PC-3 (cell line): ENCODE measurements around the gene CLDN15. TPM values are rescaled to one million over a fixed set of nuclear protein-coding genes. Genes with fewer than 3 reads are reported as not detected.

ENCODE experiments used
- ATAC-seq: fragments of 200-7000 bp; cut with Tn5 transposase; 2 replicates; pipeline ENCODE4 v1.9.1; 2020; ENCODE audit warnings: mild to moderate bottlenecking, moderate library complexity
- BruUV-seq: library from RNA; stranded (reverse); fragments of 400-500 nt; replicated peaks from 2 replicates; lab custom pipeline; 2021; lab: Mats Ljungman, UMichigan
- CTCF ChIA-PET: fragments of 300-600 bp; sonication (Branson Sonifier 250); formaldehyde crosslinking; loops from one replicate; lab custom pipeline; 2022; ENCODE audit warnings: antibody characterized with exemption; lab: Charles Lee
- POLR2A ChIA-PET: fragments of 300-600 bp; sonication (Branson Sonifier 250); formaldehyde crosslinking; loops from one replicate; lab custom pipeline; 2022; ENCODE audit warnings: antibody characterized with exemption; ENCODE audit not compliant: unreplicated experiment; lab: Charles Lee
- DNase-seq: peaks from one replicate; pipeline ENCODE4 v3.0.0-alpha.2; 2015
- H2AFZ ChIP-seq: fragments of 300-600 bp; sonication (generic); 2 replicates; pipeline ENCODE4 v1.6.0; 2016; ENCODE audit warnings: antibody characterized with exemption, low read length
- H3F3A ChIP-seq: fragments of 300-600 bp; sonication (generic); one replicate; pipeline ENCODE4 v1.6.0; 2017; ENCODE audit warnings: antibody characterized with exemption, low read length, control low read depth, mild to moderate bottlenecking; ENCODE audit not compliant: unreplicated experiment
- H3K27ac ChIP-seq: fragments of 300-600 bp; sonication (generic); 2 replicates; pipeline ENCODE4 v1.5.1; 2016; ENCODE audit warnings: mild to moderate bottlenecking, low read length
- H3K27me3 ChIP-seq: fragments of 300-600 bp; sonication (generic); 2 replicates; pipeline ENCODE4 v1.6.1; 2016; ENCODE audit warnings: low read length, mixed read lengths
- H3K36me3 ChIP-seq: fragments of 300-600 bp; sonication (generic); 2 replicates; pipeline ENCODE4 v1.6.1; 2016; ENCODE audit warnings: low read depth, mixed run types, low read length, mixed read lengths
- H3K4me1 ChIP-seq: fragments of 300-600 bp; sonication (generic); 2 replicates; pipeline ENCODE4 v1.5.1; 2016; ENCODE audit warnings: low read length; ENCODE audit not compliant: insufficient read depth
- H3K4me2 ChIP-seq: fragments of 300-600 bp; sonication (generic); 2 replicates; pipeline ENCODE4 v1.6.0; 2016; ENCODE audit warnings: low read length
- H3K4me3 ChIP-seq: fragments of 300-600 bp; sonication (generic); 2 replicates; pipeline ENCODE4 v1.5.1; 2016; ENCODE audit warnings: mild to moderate bottlenecking, low read length, mixed read lengths
- H3K79me2 ChIP-seq: fragments of 300-600 bp; sonication (generic); 2 replicates; pipeline ENCODE4 v1.6.1; 2017; ENCODE audit warnings: low read length, mixed read lengths
- H3K9ac ChIP-seq: fragments of 300-600 bp; sonication (generic); 2 replicates; pipeline ENCODE4 v1.6.0; 2016; ENCODE audit warnings: mild to moderate bottlenecking, low read length
- H3K9me2 ChIP-seq: fragments of 300-600 bp; sonication (generic); replicated peaks from 2 replicates; pipeline ENCODE4 v1.6.1; 2016; ENCODE audit warnings: mixed run types, low read length, mixed read lengths
- H3K9me3 ChIP-seq: fragments of 300-600 bp; sonication (generic); 2 replicates; pipeline ENCODE4 v1.6.1; 2016; ENCODE audit warnings: low read length, mixed read lengths
- H4K20me1 ChIP-seq: fragments of 300-600 bp; sonication (generic); 2 replicates; pipeline ENCODE4 v1.6.1; 2016; ENCODE audit warnings: low read length, mixed read lengths
- CTCF ChIP-seq: fragments of 300-600 bp; sonication (generic); conservative IDR thresholded peaks from 2 replicates; pipeline ENCODE4 v1.5.1; 2017; ENCODE audit warnings: antibody characterized with exemption, low read depth, mild to moderate bottlenecking, low read length
- EZH2 ChIP-seq: fragments of 300-600 bp; sonication (generic); IDR thresholded peaks from one replicate; pipeline ENCODE4 v1.6.1; 2017; ENCODE audit warnings: antibody characterized with exemption, mild to moderate bottlenecking, low read length; ENCODE audit not compliant: unreplicated experiment
- EZH2phosphoT487 ChIP-seq: fragments of 300-600 bp; sonication (generic); IDR thresholded peaks from 2 replicates; pipeline ENCODE4 v1.6.1; 2018; ENCODE audit warnings: mild to moderate bottlenecking, antibody characterized with exemption, low read length, borderline replicate concordance
- intact Hi-C: fragments of 100-400 bp; cut with micrococcal nuclease; formaldehyde crosslinking; loops from 2 replicates; pipeline ENCODE4 v1.9.0; 2023
- total RNA-seq: library from RNA; depleted of rRNA; stranded (reverse); fragments of >200 nt; gene quantifications from 2 replicates; pipeline ENCODE4 v1.2.3, GENCODE V29; 2014

Gene CLDN15
- total RNA-seq, 1 experiment from 2014 or later, result 6.7 TPM

- POLR2A ChIA-PET, result interaction anchor here (0.5 to 0.7 kb wide), 3 partner anchors 35 to 823 kb away, joined by 3 to 9 read pairs (median 6); partner anchors contain the start of gene ZCWPW1
- DNase-seq (peak; percentile 97), ATAC-seq (peak; percentile 100)
- Histone ChIP-seq H3K4me2 (peak overlapping the region; percentile 90), H3K9me2 (no peaks in the 10 kb centered on the region), H3K9ac (peak overlapping the region; percentile 86), H3K27me3 (no peaks in the 10 kb centered on the region), H3K27ac (peak overlapping the region; percentile 49), H3K4me3 (peak overlapping the region; percentile 99), H3K9me3 (no peaks in the 10 kb centered on the region), H3F3A (no peaks in the 10 kb centered on the region), H2AFZ (peak overlapping the region; percentile 91), H3K79me2 (peaks cover 38% of the 10 kb centered on the region), H3K36me3 (no peaks in the 10 kb centered on the region), H4K20me1 (no peaks in the 10 kb centered on the region), H3K4me1 (no peaks in the 10 kb centered on the region; the same call in 1 of the 2 replicates)
- TSS peak; percentile 69 for BruUV-seq
- intact Hi-C loops, result no loop called here
- no peak for TF ChIP-seq CTCF
- no peak for TF ChIP-seq EZH2
- no peak for TF ChIP-seq EZH2phosphoT487
- CTCF ChIA-PET, result interaction anchor here (1.0 to 3.6 kb wide), 3 partner anchors 8 to 35 kb away, joined by 4 to 15 read pairs (median 6); partner anchors contain the start of gene PLOD3
Measured at GRCh38 chr7:101251871-101252659, 14.5 kb upstream of the CLDN15 start.

- no peaks in the 10 kb centered on the region for H3F3A ChIP-seq
- no peak overlapping the region for H3K9ac ChIP-seq
- H3K9me3 ChIP-seq, result no peaks in the 10 kb centered on the region
- no peak overlapping the region for H2AFZ ChIP-seq
- H3K79me2 ChIP-seq, result peaks cover 46% of the 10 kb centered on the region
- ChIA-PET CTCF (no interaction called here), POLR2A (no interaction called here)
- H3K4me3 ChIP-seq, result peak overlapping the region; percentile 99; the same call in 1 of the 2 replicates
- H3K4me2 ChIP-seq, result peak overlapping the region; percentile 90
- no peak overlapping the region for H3K27ac ChIP-seq
- TF ChIP-seq CTCF, result no peak
- TF ChIP-seq EZH2, result no peak
- ATAC-seq (no peak), DNase-seq (no peak)
- intact Hi-C loops, result no loop called here
- H3K27me3 ChIP-seq, result no peaks in the 10 kb centered on the region
- H4K20me1 ChIP-seq, result no peaks in the 10 kb centered on the region
- H3K36me3 ChIP-seq, result no peaks in the 10 kb centered on the region
- peaks cover 3% of the 10 kb centered on the region for H3K4me1 ChIP-seq
- BruUV-seq, result no TSS peak
- H3K9me2 ChIP-seq, result no peaks in the 10 kb centered on the region
Measured at GRCh38 chr7:101250324-101250723, 12.7 kb upstream of the CLDN15 start.

GRCh38 chr7:101248276-101248675 lies 10.7 kb upstream of the CLDN15 start:
- intact Hi-C loops, result no loop called here
- CTCF ChIA-PET, result interaction anchor here (1.2 kb wide), 1 partner anchor 35 kb away, joined by 5 read pairs; no protein-coding TSS in a partner anchor
- H3K27ac ChIP-seq, result no peak overlapping the region

More at GRCh38 chr7:101248276-101248675, 10.7 kb upstream of the CLDN15 start:
- Histone ChIP-seq H3F3A (no peaks in the 10 kb centered on the region), H3K4me1 (peaks cover 13% of the 10 kb centered on the region), H4K20me1 (no peaks in the 10 kb centered on the region), H2AFZ (no peak overlapping the region), H3K4me3 (no peak overlapping the region), H3K27me3 (no peaks in the 10 kb centered on the region), H3K9me3 (no peaks in the 10 kb centered on the region), H3K36me3 (no peaks in the 10 kb centered on the region), H3K9me2 (no peaks in the 10 kb centered on the region), H3K4me2 (no peak overlapping the region), H3K79me2 (peaks cover 54% of the 10 kb centered on the region), H3K9ac (no peak overlapping the region)
- TF ChIP-seq EZH2phosphoT487, result no peak
- TF ChIP-seq CTCF, result no peak
- no peak for TF ChIP-seq EZH2
- POLR2A ChIA-PET, result interaction anchor here (0.6 to 0.7 kb wide), 2 partner anchors 31 to 53 kb away, joined by 3 to 4 read pairs; partner anchors contain the start of gene PLOD3
- no TSS peak for BruUV-seq
- ATAC-seq (no peak), DNase-seq (no peak)
